Neural cell (in vitro differentiated cells): ENCODE data around the gene CNP. TPM values are rescaled to one million over a fixed set of nuclear protein-coding genes. Genes with fewer than 3 reads are reported as not detected.
A peak's percentile ranks its signal among the peaks of the same experiment; 100 is the strongest.
"Not testable (repeated sequence)": the region's sequence is repeated elsewhere in the genome, so short reads cannot be mapped to it uniquely, and the experiment has no call there.

Experiments used
- H2AFZ ChIP-seq: fragments of 200-600, 300-800 bp; sonication (generic), shearing (Covaris generic); 2 replicates; pipeline ENCODE4 v1.6.0; 2014; ENCODE audit warnings: low read depth, mild to moderate bottlenecking, antibody characterized with exemption, low read length, moderate library complexity
- H3F3A ChIP-seq: fragments of 200-600 bp; shearing (Covaris generic); 2 replicates; pipeline ENCODE4 v1.6.1; 2016; ENCODE audit warnings: mild to moderate bottlenecking, moderate library complexity, mixed read lengths, antibody characterized with exemption, low read length; ENCODE audit not compliant: insufficient read depth, poor library complexity, severe bottlenecking
- H3K27ac ChIP-seq: fragments of 200-600, 300-800 bp; sonication (generic), shearing (Covaris generic); 2 replicates; pipeline ENCODE4 v1.5.1; 2014; ENCODE audit warnings: mild to moderate bottlenecking, low read length, moderate library complexity
- H3K27me3 ChIP-seq: fragments of 300-800, 200-600 bp; sonication (generic), shearing (Covaris generic); 2 replicates; pipeline ENCODE4 v1.6.0; 2014; ENCODE audit warnings: mild to moderate bottlenecking, low read depth, low read length, moderate library complexity; ENCODE audit not compliant: insufficient read depth
- H3K36me3 ChIP-seq: fragments of 300-800, 200-600 bp; sonication (generic), shearing (Covaris generic); 2 replicates; pipeline ENCODE4 v1.5.1; 2014; ENCODE audit warnings: mild to moderate bottlenecking, antibody characterized with exemption, low read length, moderate library complexity; ENCODE audit not compliant: insufficient read depth
- H3K4me2 ChIP-seq: fragments of 300-800, 200-600 bp; sonication (generic), shearing (Covaris generic); 2 replicates; pipeline ENCODE4 v1.6.0; 2014; ENCODE audit warnings: mild to moderate bottlenecking, low read length
- H3K4me3 ChIP-seq: fragments of 300-800, 200-600 bp; sonication (generic), shearing (Covaris generic); 2 replicates; pipeline ENCODE4 v1.5.1; 2014; ENCODE audit warnings: mild to moderate bottlenecking, low read length, moderate library complexity
- H3K79me2 ChIP-seq: fragments of 200-600 bp; shearing (Covaris generic); replicated peaks from 2 replicates; pipeline ENCODE4 v1.6.0; 2014; ENCODE audit warnings: mild to moderate bottlenecking, low read length, moderate library complexity; ENCODE audit not compliant: insufficient read depth
- H3K9ac ChIP-seq: fragments of 300-800, 200-600 bp; sonication (generic), shearing (Covaris generic); 2 replicates; pipeline ENCODE4 v1.6.1; 2016; ENCODE audit warnings: mild to moderate bottlenecking, low read length, mixed read lengths
- H3K9me2 ChIP-seq: fragments of 200-600 bp; shearing (Covaris generic); 2 replicates; pipeline ENCODE4 v1.6.1; 2016; ENCODE audit warnings: mild to moderate bottlenecking, low read length, mixed read lengths; ENCODE audit not compliant: insufficient read depth
- H3K9me3 ChIP-seq: fragments of 200-600, 300-800 bp; sonication (generic), shearing (Covaris generic); 2 replicates; pipeline ENCODE4 v1.6.1; 2016; ENCODE audit warnings: mild to moderate bottlenecking, mixed run types, low read length, moderate library complexity, mixed read lengths
- H4K20me1 ChIP-seq: fragments of 200-600 bp; shearing (Covaris generic); 2 replicates; pipeline ENCODE4 v1.6.1; 2016; ENCODE audit warnings: mild to moderate bottlenecking, mixed run types; ENCODE audit not compliant: insufficient read depth
- EP300 ChIP-seq: fragments of 450-650 bp; conservative IDR thresholded peaks from 2 replicates; pipeline ENCODE4 v1.6.1; 2014; ENCODE audit warnings: antibody characterized with exemption, mild to moderate bottlenecking, moderate library complexity; ENCODE audit not compliant: poor library complexity, severe bottlenecking
- EZH2 ChIP-seq: fragments of 200-600, 300-800 bp; shearing (Covaris generic), sonication (generic); IDR thresholded peaks from 2 replicates; pipeline ENCODE4 v1.6.1; 2014; ENCODE audit warnings: antibody characterized with exemption, low read length, borderline replicate concordance, mild to moderate bottlenecking; ENCODE audit not compliant: insufficient read depth, poor library complexity, severe bottlenecking
- MXI1 ChIP-seq: fragments of 450-650 bp; conservative IDR thresholded peaks from 2 replicates; pipeline ENCODE4 v1.6.1; 2014; ENCODE audit warnings: antibody characterized with exemption, mild to moderate bottlenecking; ENCODE audit not compliant: poor library complexity, severe bottlenecking
- POLR2AphosphoS5 ChIP-seq: IDR thresholded peaks from 2 replicates; pipeline ENCODE4 v1.6.1; 2012
- RAD21 ChIP-seq: fragments of 450-650 bp; conservative IDR thresholded peaks from 2 replicates; pipeline ENCODE4 v1.6.1; 2014; ENCODE audit warnings: antibody characterized with exemption, mild to moderate bottlenecking, moderate library complexity
- SMC3 ChIP-seq: fragments of 450-650 bp; conservative IDR thresholded peaks from 2 replicates; pipeline ENCODE4 v1.6.1; 2014; ENCODE audit warnings: antibody characterized with exemption, mild to moderate bottlenecking, moderate library complexity; ENCODE audit not compliant: poor library complexity
- TAF1 ChIP-seq: IDR thresholded peaks from 2 replicates; pipeline ENCODE4 v1.6.1; 2012; ENCODE audit warnings: low read depth
- polyA plus RNA-seq: library from polyadenylated mRNA; depleted of rRNA; stranded (reverse); fragments of >200 nt; gene quantifications from 2 replicates; pipeline ENCODE4 v1.2.3, GENCODE V29; 2014
- TF ChIP-seq, protein P1 (sequence below): IDR thresholded peaks from 2 replicates; pipeline ENCODE4 v1.6.1; 2012; ENCODE audit warnings: borderline replicate concordance
- TF ChIP-seq, protein P2 (sequence below): fragments of 450-650 bp; IDR thresholded peaks from 2 replicates; pipeline ENCODE4 v1.5.1; 2014; ENCODE audit warnings: antibody characterized with exemption, mild to moderate bottlenecking, moderate library complexity; ENCODE audit not compliant: poor library complexity, severe bottlenecking

Gene CNP
- polyA plus RNA-seq, 1 donor from 2014 or later = 27.7 TPM

DNA sequence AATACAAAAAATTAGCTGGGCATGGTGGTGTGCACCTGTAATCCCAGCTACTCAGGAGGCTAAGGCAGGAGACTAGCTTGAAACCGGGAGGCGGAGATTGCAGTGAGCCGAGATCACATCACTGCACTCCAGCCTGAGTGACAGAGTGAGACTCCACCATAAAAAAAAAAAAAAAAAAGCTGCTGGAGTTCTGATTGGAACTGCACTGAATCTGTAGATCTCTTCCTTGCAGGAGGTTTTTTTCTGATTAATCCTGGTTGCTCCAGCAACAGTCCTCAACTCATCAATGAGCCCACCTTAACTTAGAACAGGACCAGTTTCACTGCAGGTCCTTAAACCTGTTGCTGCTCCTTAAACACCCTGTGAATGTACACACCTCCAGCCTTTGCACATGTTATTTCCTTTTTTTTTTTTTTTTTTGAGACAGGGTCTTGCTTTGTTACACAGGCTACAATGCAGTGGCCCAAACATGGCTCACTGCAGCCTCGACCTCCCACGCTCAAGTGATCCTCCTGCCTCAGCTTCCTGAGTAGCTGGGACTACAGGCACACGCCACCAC lies 37.8 kb upstream of the CNP start:
- Histone ChIP-seq H3K9me2 (no peaks in the 10 kb centered on the region), H3K27ac (no peak overlapping the region), H3F3A (no peaks in the 10 kb centered on the region), H3K9me3 (no peaks in the 10 kb centered on the region), H4K20me1 (no peaks in the 10 kb centered on the region), H3K9ac (no peak overlapping the region), H3K4me3 (no peak overlapping the region), H3K27me3 (no peaks in the 10 kb centered on the region), H3K79me2 (peaks cover 8% of the 10 kb centered on the region), H2AFZ (no peak overlapping the region), H3K4me2 (no peak overlapping the region), H3K36me3 (no peaks in the 10 kb centered on the region)
- no peak for TF ChIP-seq MXI1
- TF ChIP-seq EZH2 = no peak
- TF ChIP-seq TAF1 = no peak
- no peak for TF ChIP-seq RAD21
- TF ChIP-seq POLR2AphosphoS5 = no peak
- TF ChIP-seq EP300 = no peak
- TF ChIP-seq, protein P1, sequence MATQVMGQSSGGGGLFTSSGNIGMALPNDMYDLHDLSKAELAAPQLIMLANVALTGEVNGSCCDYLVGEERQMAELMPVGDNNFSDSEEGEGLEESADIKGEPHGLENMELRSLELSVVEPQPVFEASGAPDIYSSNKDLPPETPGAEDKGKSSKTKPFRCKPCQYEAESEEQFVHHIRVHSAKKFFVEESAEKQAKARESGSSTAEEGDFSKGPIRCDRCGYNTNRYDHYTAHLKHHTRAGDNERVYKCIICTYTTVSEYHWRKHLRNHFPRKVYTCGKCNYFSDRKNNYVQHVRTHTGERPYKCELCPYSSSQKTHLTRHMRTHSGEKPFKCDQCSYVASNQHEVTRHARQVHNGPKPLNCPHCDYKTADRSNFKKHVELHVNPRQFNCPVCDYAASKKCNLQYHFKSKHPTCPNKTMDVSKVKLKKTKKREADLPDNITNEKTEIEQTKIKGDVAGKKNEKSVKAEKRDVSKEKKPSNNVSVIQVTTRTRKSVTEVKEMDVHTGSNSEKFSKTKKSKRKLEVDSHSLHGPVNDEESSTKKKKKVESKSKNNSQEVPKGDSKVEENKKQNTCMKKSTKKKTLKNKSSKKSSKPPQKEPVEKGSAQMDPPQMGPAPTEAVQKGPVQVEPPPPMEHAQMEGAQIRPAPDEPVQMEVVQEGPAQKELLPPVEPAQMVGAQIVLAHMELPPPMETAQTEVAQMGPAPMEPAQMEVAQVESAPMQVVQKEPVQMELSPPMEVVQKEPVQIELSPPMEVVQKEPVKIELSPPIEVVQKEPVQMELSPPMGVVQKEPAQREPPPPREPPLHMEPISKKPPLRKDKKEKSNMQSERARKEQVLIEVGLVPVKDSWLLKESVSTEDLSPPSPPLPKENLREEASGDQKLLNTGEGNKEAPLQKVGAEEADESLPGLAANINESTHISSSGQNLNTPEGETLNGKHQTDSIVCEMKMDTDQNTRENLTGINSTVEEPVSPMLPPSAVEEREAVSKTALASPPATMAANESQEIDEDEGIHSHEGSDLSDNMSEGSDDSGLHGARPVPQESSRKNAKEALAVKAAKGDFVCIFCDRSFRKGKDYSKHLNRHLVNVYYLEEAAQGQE = no peak
- TF ChIP-seq SMC3 = no peak
- TF ChIP-seq, protein P2, sequence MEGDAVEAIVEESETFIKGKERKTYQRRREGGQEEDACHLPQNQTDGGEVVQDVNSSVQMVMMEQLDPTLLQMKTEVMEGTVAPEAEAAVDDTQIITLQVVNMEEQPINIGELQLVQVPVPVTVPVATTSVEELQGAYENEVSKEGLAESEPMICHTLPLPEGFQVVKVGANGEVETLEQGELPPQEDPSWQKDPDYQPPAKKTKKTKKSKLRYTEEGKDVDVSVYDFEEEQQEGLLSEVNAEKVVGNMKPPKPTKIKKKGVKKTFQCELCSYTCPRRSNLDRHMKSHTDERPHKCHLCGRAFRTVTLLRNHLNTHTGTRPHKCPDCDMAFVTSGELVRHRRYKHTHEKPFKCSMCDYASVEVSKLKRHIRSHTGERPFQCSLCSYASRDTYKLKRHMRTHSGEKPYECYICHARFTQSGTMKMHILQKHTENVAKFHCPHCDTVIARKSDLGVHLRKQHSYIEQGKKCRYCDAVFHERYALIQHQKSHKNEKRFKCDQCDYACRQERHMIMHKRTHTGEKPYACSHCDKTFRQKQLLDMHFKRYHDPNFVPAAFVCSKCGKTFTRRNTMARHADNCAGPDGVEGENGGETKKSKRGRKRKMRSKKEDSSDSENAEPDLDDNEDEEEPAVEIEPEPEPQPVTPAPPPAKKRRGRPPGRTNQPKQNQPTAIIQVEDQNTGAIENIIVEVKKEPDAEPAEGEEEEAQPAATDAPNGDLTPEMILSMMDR = no peak

DNA sequence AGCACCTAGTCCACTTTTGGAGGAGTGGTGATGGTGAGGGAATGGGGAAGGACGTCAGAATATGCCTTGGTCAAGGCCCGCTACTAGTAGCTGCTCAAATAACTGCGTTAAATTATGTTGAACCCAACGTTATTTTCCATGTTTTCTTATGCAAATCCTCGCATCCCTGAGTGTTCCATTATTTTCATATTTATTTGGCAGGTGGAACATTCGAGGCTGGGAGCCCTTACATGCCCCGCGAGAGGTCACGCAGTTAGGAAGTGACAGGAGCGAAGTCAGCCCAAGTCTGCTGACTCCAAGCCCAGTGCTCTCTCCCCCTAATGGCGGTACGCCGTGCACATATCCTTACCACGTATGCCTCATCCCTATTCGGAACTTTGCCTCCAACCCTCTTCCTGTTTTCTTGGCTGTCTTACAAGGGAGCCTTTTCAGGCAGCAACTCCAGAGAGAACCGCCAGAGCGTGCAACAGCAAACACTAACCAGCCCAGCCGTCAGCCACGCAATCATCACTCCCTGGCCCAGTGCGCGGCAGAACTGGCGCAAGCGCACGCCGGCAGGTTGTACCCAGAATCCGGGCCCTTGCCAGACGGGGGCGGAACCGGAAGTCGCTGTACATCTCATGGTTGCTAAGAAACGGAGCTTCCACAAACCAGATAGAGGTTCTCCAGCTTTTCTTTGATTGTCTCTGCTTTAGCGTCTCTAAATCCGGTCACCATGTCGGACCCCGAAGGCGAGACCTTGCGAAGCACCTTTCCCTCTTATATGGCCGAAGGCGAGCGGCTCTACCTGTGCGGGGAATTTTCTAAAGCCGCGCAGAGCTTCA lies 36.4 kb upstream of the CNP start, which contains the start of gene ODAD4:
ODAD4 (plus strand) TSS at position 609 of the 824 bp plus-strand sequence; CDS start at position 716, 107 bp downstream.
- H3K9me3 ChIP-seq = no peaks in the 10 kb centered on the region
- peak within 1 kb of the TSS; percentile 81 for H3K9ac ChIP-seq
- peak within 1 kb of the TSS; percentile 86 for H3K4me2 ChIP-seq
- peak within 1 kb of the TSS; percentile 69 for H3K4me3 ChIP-seq
- H3F3A ChIP-seq = no peaks in the 10 kb centered on the region
- H4K20me1 ChIP-seq = no peaks in the 10 kb centered on the region
- H3K79me2 ChIP-seq = peaks cover 8% of the 10 kb centered on the region
- TF ChIP-seq, protein P2 = peak; percentile 79
- no peak for TF ChIP-seq EP300
- TF ChIP-seq MXI1 = peak; percentile 89
- TF ChIP-seq, protein P1 = peak; percentile 41
- no peak for TF ChIP-seq EZH2
- no peak for TF ChIP-seq TAF1
- TF ChIP-seq RAD21 = peak; percentile 60
- TF ChIP-seq POLR2AphosphoS5 = peak; percentile 91
- TF ChIP-seq SMC3 = peak; percentile 63
- H3K9me2 ChIP-seq = no peaks in the 10 kb centered on the region
- no peaks in the 10 kb centered on the region for H3K36me3 ChIP-seq
- H2AFZ ChIP-seq = peak within 1 kb of the TSS; percentile 71
- no peaks in the 10 kb centered on the region for H3K27me3 ChIP-seq
- peak within 1 kb of the TSS; percentile 92 for H3K27ac ChIP-seq

DNA sequence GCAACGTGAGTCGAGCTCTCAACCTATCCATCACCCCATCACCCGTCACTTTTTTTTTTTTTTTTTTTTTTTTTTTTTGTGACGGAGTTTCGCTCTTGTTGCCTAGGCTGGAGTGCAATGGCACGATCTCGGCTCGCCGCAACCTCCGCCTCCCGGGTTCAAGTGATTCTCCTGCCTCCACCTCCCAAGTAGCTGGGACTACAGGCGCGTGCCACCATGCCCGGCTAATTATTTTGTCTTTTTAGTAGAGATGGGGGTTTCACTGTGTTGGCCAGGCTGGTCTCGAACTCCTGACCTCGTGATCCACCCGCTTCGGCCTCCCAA lies 35.8 kb upstream of the CNP start:
- not testable (repeated sequence) for H3K9me3 ChIP-seq

More for the DNA sequence above, 35.8 kb upstream of the CNP start:
- peak overlapping the region; percentile 92 for H3K27ac ChIP-seq
- H3K9ac ChIP-seq = peak overlapping the region; percentile 81
- not testable (repeated sequence) for H3F3A ChIP-seq, H3K36me3 ChIP-seq, H3K9me2 ChIP-seq, H3K79me2 ChIP-seq, H3K27me3 ChIP-seq, H4K20me1 ChIP-seq
- H2AFZ ChIP-seq = peak overlapping the region; percentile 71
- peak overlapping the region; percentile 86 for H3K4me2 ChIP-seq
- peak overlapping the region; percentile 69 for H3K4me3 ChIP-seq
